ENCODE data around the gene ANKRD29. TPM values are rescaled to one million over a fixed set of nuclear protein-coding genes. Genes with fewer than 3 reads are reported as not detected.

The ANKRD29 gene
- total and polyA plus RNA-seq, 10 of the 15 experiments (the other 5 are each of a cell fraction or from before 2014, with no cell fraction given): 0.53 to 9.2 (median 1.6) TPM

GRCh38 chr18:23617412-23618014, 45.2 kb downstream of the ANKRD29 start (continued):
- no peak for TF ChIP-seq SIX5 (IDR thresholded peaks at IDR 0.05; ENCODE audit: low read depth, low read length, severe bottlenecking)
- TF ChIP-seq ZNF24 (IDR thresholded peaks at IDR 0.05): no peak
- peak; percentile 47 to 61; a peak in 3 of 4 replicates for TF ChIP-seq IKZF2 (IDR thresholded peaks at IDR 0.05)
- TF ChIP-seq FOXK2 (IDR thresholded peaks at IDR 0.05): no peak
- TF ChIP-seq WRNIP1 (IDR thresholded peaks at IDR 0.05; ENCODE audit: borderline replicate concordance, low read depth, low read length): no peak
- TF ChIP-seq NRF1 (conservative IDR thresholded peaks at IDR 0.05; ENCODE audit: low read depth, low read length): no peak
- no peak for TF ChIP-seq HDAC2 (IDR thresholded peaks at IDR 0.05)

- Histone ChIP-seq H3K9me3 (replicated peaks; ENCODE audit: control insufficient read depth, insufficient read depth, low read length) (no peaks in the 10 kb centered on the region), H3K4me1 (ENCODE audit: control insufficient read depth, insufficient read depth, low read length) (peaks cover 17% of the 10 kb centered on the region), H3K27ac (ENCODE audit: control insufficient read depth, insufficient read depth) (no peak overlapping the region), H3K27me3 (replicated peaks in 1 of 2; ENCODE audit: control insufficient read depth in 2 of 2, insufficient read depth in 2 of 2, low read length in 1 of 2) (peaks cover 0 to 5% of the 10 kb centered on the region in 2 experiments; a peak in 2 of 4 replicates), H3K4me2 (ENCODE audit: control insufficient read depth, insufficient read depth) (no peak overlapping the region), H3K4me3 (no peak overlapping the region), H4K20me1 (ENCODE audit: control insufficient read depth, insufficient read depth) (no peaks in the 10 kb centered on the region), H2AFZ (ENCODE audit: control insufficient read depth, low read depth, low read length) (no peak overlapping the region), H3K79me2 (ENCODE audit: control insufficient read depth, insufficient read depth, low read length) (no peaks in the 10 kb centered on the region), H3K9ac (ENCODE audit: control insufficient read depth, insufficient read depth, low read length) (no peak overlapping the region), H3K36me3 (ENCODE audit: control insufficient read depth in 2 of 2, insufficient read depth in 2 of 2, low read length in 1 of 2) (no peaks in the 10 kb centered on the region)
- TF ChIP-seq HDAC2 (IDR thresholded peaks at IDR 0.05) (no peak), TCF3 (IDR thresholded peaks at IDR 0.05; ENCODE audit: borderline replicate concordance, insufficient read depth, low read depth, low read length) (no peak), MTA2 (IDR thresholded peaks at IDR 0.05; ENCODE audit: low read depth) (no peak), CBX3 (IDR thresholded peaks at IDR 0.05; ENCODE audit: borderline replicate concordance, low read depth) (no peak), HSF1 (IDR thresholded peaks at IDR 0.05; ENCODE audit: low read depth, low read length) (no peak), STAT1 (conservative IDR thresholded peaks at IDR 0.05) (no peak), DPF2 (IDR thresholded peaks at IDR 0.05) (no peak), RAD51 (IDR thresholded peaks at IDR 0.05) (no peak), TCF7 (IDR thresholded peaks at IDR 0.05; ENCODE audit: borderline replicate concordance) (no peak), SIN3A (IDR thresholded peaks at IDR 0.05; ENCODE audit: low read depth, low read length) (no peak), ZNF384 (IDR thresholded peaks at IDR 0.05; ENCODE audit: borderline replicate concordance, low read depth, low read length) (no peak), CREM (IDR thresholded peaks at IDR 0.05; ENCODE audit: low read depth) (no peak), LARP7 (IDR thresholded peaks at IDR 0.05) (no peak), REST (IDR thresholded peaks at IDR 0.05; ENCODE audit: low read depth, low read length) (no peak), NFIC (IDR thresholded peaks at IDR 0.05; ENCODE audit: low read depth, low read length) (no peak)
- BruUV-seq (replicated peaks): no TSS peak
- RAD21 ChIA-PET (ENCODE audit: unreplicated experiment): no interaction called here
- intact Hi-C loops (cut with micrococcal nuclease; ENCODE audit: unreplicated experiment): no loop called here
- no peak for FAIRE-seq
- CTCF ChIA-PET: interaction anchor here (0.6 to 1.8 kb wide), 2 partner anchors 19 to 87 kb away, joined by 4 to 5 read pairs; no protein-coding TSS in a partner anchor
- DNase-seq (ENCODE audit: low read depth, low spot score): no peak
- 50% methylated on average over 2 of the region's 2 CpGs for WGBS (ENCODE audit: insufficient coverage, insufficient replicate concordance, low lambda C conversion rate, missing lambda C conversion rate)
- ATAC-seq: no peak
- POLR2A ChIA-PET: no interaction called here
- in situ Hi-C loops (cut with MboI): no loop called here
- SMC1A ChIA-PET (ENCODE audit: uncharacterized antibody, unreplicated experiment): interaction anchor here (3.2 kb wide), 1 partner anchor 31 kb away, joined by 28 read pairs; the partner anchor contains the start of gene NPC1
Observed at GRCh38 chr18:23616258-23616657, 46.5 kb downstream of the ANKRD29 start.
